CD14-positive monocyte (primary cell): ENCODE data around the gene ADAMTS10. TPM values are rescaled to one million over a fixed set of nuclear protein-coding genes. Genes with fewer than 3 reads are reported as not detected.
"Not testable (repeated sequence)": the region's sequence is repeated elsewhere in the genome, so short reads cannot be mapped to it uniquely, and the experiment has no call there.

Experiments used
- DNase-seq, 3 donors: peaks; one replicate each; pipeline ENCODE4 v3.0.0-alpha.2; 2011 to 2022
- H2AFZ ChIP-seq: 2 replicates; pipeline ENCODE4 v1.6.0; 2012; ENCODE audit warnings: mild to moderate bottlenecking, low read depth, low read length, inconsistent platforms; ENCODE audit not compliant: insufficient read depth, poor library complexity, severe bottlenecking
- H3K27ac ChIP-seq, 2 donors: 1 replicate in 1 of 2; 2 replicates in 1 of 2; pipeline ENCODE4 v1.5.1; 2012 to 2013; ENCODE audit warnings: low read length in 2 of 2, control low read depth in 1 of 2, inconsistent platforms in 1 of 2, low read depth in 1 of 2, mild to moderate bottlenecking in 1 of 2
- H3K27me3 ChIP-seq, 2 donors: one replicate each; pipeline versions ENCODE4 v1.6.0 to v1.6.1; 2011 to 2013; ENCODE audit warnings: low read length in 2 of 2; ENCODE audit not compliant: control insufficient read depth in 2 of 2, insufficient read depth in 2 of 2
- H3K36me3 ChIP-seq, 2 donors: replicated peaks in 1 of 2; 1 replicate in 1 of 2; 2 replicates in 1 of 2; pipeline versions ENCODE4 v1.5.1 to v1.6.1; 2012 to 2013; ENCODE audit warnings: low read length in 2 of 2, control low read depth in 1 of 2, inconsistent platforms in 1 of 2, mild to moderate bottlenecking in 1 of 2; ENCODE audit not compliant: insufficient read depth in 2 of 2, control insufficient read depth in 1 of 2
- H3K4me1 ChIP-seq, 2 donors: 1 replicate in 1 of 2; 2 replicates in 1 of 2; pipeline versions ENCODE4 v1.5.1 to v1.6.1; 2012 to 2013; ENCODE audit warnings: low read length in 2 of 2, control low read depth in 1 of 2, inconsistent platforms in 1 of 2, mild to moderate bottlenecking in 1 of 2, moderate library complexity in 1 of 2; ENCODE audit not compliant: insufficient read depth in 2 of 2, control insufficient read depth in 1 of 2
- H3K4me2 ChIP-seq: replicated peaks from 2 replicates; pipeline ENCODE3; 2012; ENCODE audit warnings: low read length, moderate library complexity, mild to moderate bottlenecking; ENCODE audit not compliant: poor library complexity, severe bottlenecking; ENCODE audit errors: extremely low read depth
- H3K4me3 ChIP-seq, 3 experiments: fragments of 200-600 bp in 1 of 3; sonication (generic) in 1 of 3; replicated peaks in 1 of 3; 1 replicate in 2 of 3; 2 replicates in 1 of 3; pipeline ENCODE4 v1.5.1; 2011 to 2013; ENCODE audit warnings: low read length in 3 of 3, mild to moderate bottlenecking in 3 of 3, control low read depth in 2 of 3, low read depth in 2 of 3, inconsistent platforms in 1 of 3, moderate library complexity in 1 of 3
- H3K79me2 ChIP-seq: 2 replicates; pipeline ENCODE4 v1.6.0; 2012; ENCODE audit warnings: mild to moderate bottlenecking, control low read depth, inconsistent platforms, low read length, moderate library complexity; ENCODE audit not compliant: insufficient read depth
- H3K9ac ChIP-seq: 2 replicates; pipeline ENCODE4 v1.6.0; 2017; ENCODE audit warnings: low read length, mild to moderate bottlenecking; ENCODE audit not compliant: insufficient read depth, poor library complexity, severe bottlenecking
- H3K9me3 ChIP-seq, 2 donors: replicated peaks in 1 of 2; 1 replicate in 1 of 2; 2 replicates in 1 of 2; pipeline versions ENCODE4 v1.5.1 to v1.6.1; 2012 to 2013; ENCODE audit warnings: low read length in 2 of 2, control low read depth in 1 of 2; ENCODE audit not compliant: control insufficient read depth in 1 of 2, insufficient read depth in 1 of 2
- H4K20me1 ChIP-seq: 2 replicates; pipeline ENCODE4 v1.6.0; 2012; ENCODE audit warnings: mild to moderate bottlenecking, low read length, control low read depth, moderate library complexity; ENCODE audit not compliant: insufficient read depth
- H3K27ac Mint-ChIP-seq, 7 donors: one replicate each; pipeline ENCODE4 v1.8.0; 2020; ENCODE audit warnings: mild to moderate bottlenecking in 7 of 7, mixed read lengths in 7 of 7, moderate library complexity in 6 of 7, inconsistent platforms in 2 of 7
- H3K27me3 Mint-ChIP-seq, 3 donors: one replicate each; pipeline ENCODE4 v1.8.0; 2021 to 2022; ENCODE audit warnings: low read depth in 3 of 3, mild to moderate bottlenecking in 3 of 3, mixed read lengths in 3 of 3, moderate library complexity in 3 of 3, inconsistent platforms in 1 of 3
- H3K36me3 Mint-ChIP-seq, 2 donors: one replicate each; pipeline ENCODE4 v1.8.0; 2020; ENCODE audit warnings: mixed read lengths in 2 of 2, inconsistent platforms in 1 of 2, mild to moderate bottlenecking in 1 of 2
- H3K4me1 Mint-ChIP-seq: one replicate; pipeline ENCODE4 v1.8.0; 2020; ENCODE audit warnings: mild to moderate bottlenecking, mixed read lengths
- H3K4me3 Mint-ChIP-seq, 2 donors: one replicate each; pipeline ENCODE4 v1.8.0; 2020; ENCODE audit warnings: mild to moderate bottlenecking in 2 of 2, mixed read lengths in 2 of 2, moderate library complexity in 1 of 2
- H3K9me3 Mint-ChIP-seq, 7 donors: one replicate each; pipeline ENCODE4 v1.8.0; 2020 to 2022; ENCODE audit warnings: mixed read lengths in 7 of 7, mild to moderate bottlenecking in 6 of 7, moderate library complexity in 6 of 7, inconsistent platforms in 2 of 7
- CTCF ChIP-seq: fragments of 200-600 bp; IDR thresholded peaks from one replicate; pipeline ENCODE4 v1.8.0; 2022; ENCODE audit warnings: antibody characterized with exemption, mild to moderate bottlenecking
- WGBS: methylation state at CpG from one replicate; pipeline ENCODE4 v1.1.5; 2013; ENCODE audit warnings: missing lambda C conversion rate; ENCODE audit not compliant: insufficient coverage; 5-methylcytosine and 5-hydroxymethylcytosine counted together
- intact Hi-C, 2 donors: fragments of 100-400 bp; cut with micrococcal nuclease; formaldehyde crosslinking; loops; one replicate each; pipeline versions ENCODE4 v1.15.0 to v1.15.1; 2023
- polyA plus RNA-seq, 3 donors: library from polyadenylated mRNA; depleted of rRNA in 1 of 3; unstranded in 2 of 3; stranded (reverse) in 1 of 3; fragments of 300-500 nt in 2 of 3; fragments of >200 nt in 1 of 3; fragmentation: Illumina TruSeq in 2 of 3; gene quantifications; 1 replicate in 2 of 3; 2 replicates in 1 of 3; pipeline ENCODE4 v1.2.3, GENCODE V29; 2012 to 2021

Gene ADAMTS10
- polyA plus RNA-seq, 3 donors, result 2.3 TPM; not detected in 2

- Mint-ChIP-seq H3K9me3 (peaks cover 4 to 15% (median 12%) of the 10 kb centered on the region in 7 donors), H3K4me3 (peak overlapping the region; percentile 73 to 89), H3K36me3 (peaks cover 0 to 7% of the 10 kb centered on the region in 2 donors), H3K27ac (peak overlapping the region; percentile 97 to 99 (median 98)), H3K4me1 (peaks cover 66% of the 10 kb centered on the region), H3K27me3 (peaks cover 0 to 9% (median 2%) of the 10 kb centered on the region in 3 donors)
- Histone ChIP-seq H3K27me3 (no peaks in the 10 kb centered on the region), H3K36me3 (no peaks in the 10 kb centered on the region), H3K9me3 (peaks cover 5 to 6% of the 10 kb centered on the region in 2 donors), H3K9ac (peak overlapping the region; percentile 47), H3K4me1 (peaks cover 60 to 63% of the 10 kb centered on the region in 2 donors), H3K27ac (peak overlapping the region; percentile 90 to 92), H2AFZ (no peak overlapping the region), H3K4me3 (peak overlapping the region; percentile 6 to 70 (median 34)), H3K79me2 (no peaks in the 10 kb centered on the region), H3K4me2 (peak overlapping the region; percentile 66), H4K20me1 (no peaks in the 10 kb centered on the region)
- peak; percentile 83 to 89 (median 89) for DNase-seq
- intact Hi-C loops, result no loop called here
- TF ChIP-seq CTCF, result no peak
- 0% methylated on average over 17 of the region's 21 CpGs for WGBS
These were observed 27.6 kb upstream of the ADAMTS10 start for GRCh38 chr19:8638078-8638619.

GRCh38 chr19:8637070-8637469, 26.6 kb upstream of the ADAMTS10 start:
- intact Hi-C loops, H3K27me3 ChIP-seq, DNase-seq, H3K9me3 ChIP-seq, H3K79me2 ChIP-seq, H3K4me3 Mint-ChIP-seq, H3K36me3 Mint-ChIP-seq, H3K9me3 Mint-ChIP-seq, H3K4me2 ChIP-seq, H3K27me3 Mint-ChIP-seq, H3K36me3 ChIP-seq, H4K20me1 ChIP-seq, H3K9ac ChIP-seq, H3K4me3 ChIP-seq, H2AFZ ChIP-seq, H3K27ac ChIP-seq: not testable (repeated sequence)
- Mint-ChIP-seq H3K4me1 (peaks cover 56% of the 10 kb centered on the region), H3K27ac (peak overlapping the region in 4 of 7 donors; percentile 5 to 54 (median 32))
- peaks cover 49 to 53% of the 10 kb centered on the region in 2 donors for H3K4me1 ChIP-seq
- WGBS, result 100% methylated on average over 1 of the region's 4 CpGs
